GM10248 (cell line): ENCODE measurements around the gene FBXL17.

Experiments used
- CTCF ChIA-PET: fragments of 300-600 bp; sonication (Branson Sonifier 250); formaldehyde crosslinking; extraction: SDS; loops from one replicate; lab custom pipeline; 2021; ENCODE audit warnings: antibody characterized with exemption; lab: Yijun Ruan, JAX
- POLR2A ChIA-PET: fragments of 350-650 bp; sonication (Branson Sonifier 250); formaldehyde crosslinking; extraction: SDS; loops from one replicate; lab custom pipeline; 2020; ENCODE audit warnings: antibody characterized with exemption; lab: Yijun Ruan, JAX
- DNase-seq: peaks from one replicate; pipeline ENCODE4 v3.0.0; 2012; ENCODE audit errors: extremely low spot score
- CTCF ChIP-seq: IDR thresholded peaks from 2 replicates; pipeline ENCODE4 v1.5.1; 2012; ENCODE audit warnings: mild to moderate bottlenecking, low read depth; ENCODE audit errors: extremely low read depth, missing control alignments, control extremely low read depth

The FBXL17 gene

GRCh38 chr5:108093186-108093585 lies 288.7 kb downstream of the FBXL17 start:
- CTCF ChIA-PET = interaction anchor here (0.8 to 1.7 kb wide), 2 partner anchors 8 to 22 kb away, joined by 3 to 5 read pairs; no protein-coding TSS in a partner anchor
- no peak for TF ChIP-seq CTCF
- no peak for DNase-seq
- POLR2A ChIA-PET = no interaction called here

- POLR2A ChIA-PET = no interaction called here
- TF ChIP-seq CTCF = no peak
- CTCF ChIA-PET = interaction anchor here (0.8 kb wide), 1 partner anchor 17 kb away, joined by 3 read pairs; no protein-coding TSS in a partner anchor
- DNase-seq = no peak
Observed at GRCh38 chr5:108090946-108091345, 291.0 kb downstream of the FBXL17 start.

GRCh38 chr5:108084105-108084504 lies 297.8 kb downstream of the FBXL17 start:
- ChIA-PET POLR2A (no interaction called here), CTCF (interaction anchor here (0.8 to 1.7 kb wide), 2 partner anchors 11 to 13 kb away, joined by 3 to 5 read pairs; no protein-coding TSS in a partner anchor)
- DNase-seq = no peak
- TF ChIP-seq CTCF = no peak

DNA sequence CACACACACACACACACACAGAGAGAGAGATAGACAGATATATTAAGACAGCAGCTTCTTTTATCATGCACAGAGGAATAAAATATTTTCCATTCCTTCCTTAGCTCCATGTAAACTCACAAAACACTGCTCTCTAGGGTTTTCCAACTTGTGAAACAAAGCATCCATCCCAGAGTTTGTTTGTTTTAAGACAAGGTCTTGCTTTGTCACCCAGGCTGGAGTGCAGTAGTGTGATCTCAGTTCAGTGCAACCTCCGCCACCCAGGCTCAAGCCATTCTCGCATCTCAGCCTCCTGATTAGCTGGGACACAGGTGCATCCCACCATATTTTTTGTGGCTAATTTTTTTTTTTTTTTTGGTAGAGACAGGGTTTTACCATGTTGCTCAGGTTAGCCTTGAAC lies 298.7 kb downstream of the FBXL17 start:
- no peak for DNase-seq
- ChIA-PET POLR2A (no interaction called here), CTCF (interaction anchor here (0.8 to 1.7 kb wide), 3 partner anchors 12 to 46 kb away, joined by 3 to 5 read pairs (median 3); no protein-coding TSS in a partner anchor)
- no peak for TF ChIP-seq CTCF

- ChIA-PET POLR2A (no interaction called here), CTCF (interaction anchor here (0.8 to 0.9 kb wide), 2 partner anchors 10 to 13 kb away, joined by 3 read pairs; no protein-coding TSS in a partner anchor)
- TF ChIP-seq CTCF = no peak
- DNase-seq = no peak
Observed at GRCh38 chr5:108081707-108082106, 300.2 kb downstream of the FBXL17 start.

GRCh38 chr5:108079753-108080152 lies 302.1 kb downstream of the FBXL17 start:
- POLR2A ChIA-PET = no interaction called here
- DNase-seq = no peak
- CTCF ChIA-PET = no interaction called here
- no peak for TF ChIP-seq CTCF
